MCF 10A (cell line): ENCODE results near the gene SLC35F4. TPM values are rescaled to one million over a fixed set of nuclear protein-coding genes. Genes with fewer than 3 reads are reported as not detected.

Experiments
- BruUV-seq: library from RNA; stranded (reverse); fragments of 400-500 nt; replicated peaks from 2 replicates; lab custom pipeline; 2021; lab: Mats Ljungman, UMichigan
- CTCF ChIA-PET: fragments of 300-600 bp; sonication (Branson Sonifier 250); formaldehyde crosslinking; extraction: SDS; loops from one replicate; lab custom pipeline; 2021; ENCODE audit warnings: antibody characterized with exemption, inconsistent platforms; lab: Yijun Ruan, JAX
- POLR2A ChIA-PET: fragments of 300-600, 350-650 bp; sonication (Branson Sonifier 250); formaldehyde crosslinking; extraction: SDS; loops from one replicate; lab custom pipeline; 2020; ENCODE audit warnings: antibody characterized with exemption, inconsistent platforms; lab: Yijun Ruan, JAX
- DNase-seq: peaks from one replicate; pipeline ENCODE4 v3.0.0-alpha.2; 2018; ENCODE audit not compliant: unreplicated experiment
- H3K27ac Mint-ChIP-seq: one replicate; pipeline ENCODE4 v1.8.0; 2022; ENCODE audit warnings: mild to moderate bottlenecking, low read depth, mixed read lengths; ENCODE audit not compliant: unreplicated experiment
- H3K27me3 Mint-ChIP-seq: one replicate; pipeline ENCODE4 v1.8.0; 2022; ENCODE audit warnings: mixed read lengths; ENCODE audit not compliant: insufficient read depth, unreplicated experiment
- H3K36me3 Mint-ChIP-seq: one replicate; pipeline ENCODE4 v1.8.0; 2022; ENCODE audit warnings: mild to moderate bottlenecking, moderate library complexity, mixed read lengths; ENCODE audit not compliant: insufficient read depth, unreplicated experiment
- H3K4me1 Mint-ChIP-seq: one replicate; pipeline ENCODE4 v1.8.0; 2022; ENCODE audit warnings: mixed read lengths; ENCODE audit not compliant: insufficient read depth, unreplicated experiment
- H3K4me3 Mint-ChIP-seq: one replicate; pipeline ENCODE4 v1.8.0; 2022; ENCODE audit warnings: mild to moderate bottlenecking, moderate library complexity, mixed read lengths; ENCODE audit not compliant: unreplicated experiment
- H3K9me3 Mint-ChIP-seq: one replicate; pipeline ENCODE4 v1.8.0; 2022; ENCODE audit warnings: mixed read lengths; ENCODE audit not compliant: unreplicated experiment
- intact Hi-C: fragments of 100-400 bp; cut with micrococcal nuclease; formaldehyde crosslinking; loops from 2 replicates; pipeline ENCODE4 v1.14.1; 2022
- total RNA-seq: library from RNA; stranded (reverse); gene quantifications from 2 replicates; pipeline ENCODE4 v1.2.3, GENCODE V29; 2022
- TF ChIP-seq, protein P1 (sequence below): fragments of 200-600 bp; IDR thresholded peaks from one replicate; pipeline ENCODE4 v1.8.0; 2022; ENCODE audit warnings: antibody characterized with exemption, mild to moderate bottlenecking; ENCODE audit not compliant: unreplicated experiment

The SLC35F4 gene
- total RNA-seq, 1 experiment from 2014 or later, result not detected

DNA sequence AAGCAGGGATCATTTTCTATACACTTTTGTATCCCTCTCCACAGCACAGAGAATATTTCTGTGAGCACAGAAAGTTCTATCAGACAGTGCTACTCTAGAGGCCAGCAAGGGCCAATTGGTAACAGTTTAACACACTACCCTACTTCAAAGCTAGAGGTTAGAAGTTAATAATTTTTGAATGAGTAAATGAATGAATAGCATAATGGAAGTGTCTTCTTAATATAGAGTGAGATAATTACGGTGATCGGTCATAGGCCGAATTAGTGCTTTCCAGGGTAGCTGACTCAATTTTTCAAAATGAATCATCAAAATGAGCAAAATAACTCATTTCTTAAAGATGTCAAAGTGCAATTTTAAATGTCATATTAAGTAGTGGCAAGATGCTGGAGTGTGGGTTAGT, 305.2 kb downstream of the SLC35F4 start:
- BruUV-seq, result no TSS peak
- no peak for DNase-seq
- no peak overlapping the region for H3K4me3 Mint-ChIP-seq
- no peaks in the 10 kb centered on the region for H3K36me3 Mint-ChIP-seq
- ChIA-PET CTCF (interaction anchor here (1.2 kb wide), 1 partner anchor 27 kb away, joined by 6 read pairs; no protein-coding TSS in a partner anchor), POLR2A (no interaction called here)
- TF ChIP-seq, protein P1, sequence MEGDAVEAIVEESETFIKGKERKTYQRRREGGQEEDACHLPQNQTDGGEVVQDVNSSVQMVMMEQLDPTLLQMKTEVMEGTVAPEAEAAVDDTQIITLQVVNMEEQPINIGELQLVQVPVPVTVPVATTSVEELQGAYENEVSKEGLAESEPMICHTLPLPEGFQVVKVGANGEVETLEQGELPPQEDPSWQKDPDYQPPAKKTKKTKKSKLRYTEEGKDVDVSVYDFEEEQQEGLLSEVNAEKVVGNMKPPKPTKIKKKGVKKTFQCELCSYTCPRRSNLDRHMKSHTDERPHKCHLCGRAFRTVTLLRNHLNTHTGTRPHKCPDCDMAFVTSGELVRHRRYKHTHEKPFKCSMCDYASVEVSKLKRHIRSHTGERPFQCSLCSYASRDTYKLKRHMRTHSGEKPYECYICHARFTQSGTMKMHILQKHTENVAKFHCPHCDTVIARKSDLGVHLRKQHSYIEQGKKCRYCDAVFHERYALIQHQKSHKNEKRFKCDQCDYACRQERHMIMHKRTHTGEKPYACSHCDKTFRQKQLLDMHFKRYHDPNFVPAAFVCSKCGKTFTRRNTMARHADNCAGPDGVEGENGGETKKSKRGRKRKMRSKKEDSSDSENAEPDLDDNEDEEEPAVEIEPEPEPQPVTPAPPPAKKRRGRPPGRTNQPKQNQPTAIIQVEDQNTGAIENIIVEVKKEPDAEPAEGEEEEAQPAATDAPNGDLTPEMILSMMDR, result no peak
- H3K27me3 Mint-ChIP-seq, result peaks cover 11% of the 10 kb centered on the region
- no peaks in the 10 kb centered on the region for H3K9me3 Mint-ChIP-seq
- intact Hi-C loops, result no loop called here
- no peak overlapping the region for H3K27ac Mint-ChIP-seq
- no peaks in the 10 kb centered on the region for H3K4me1 Mint-ChIP-seq

DNA sequence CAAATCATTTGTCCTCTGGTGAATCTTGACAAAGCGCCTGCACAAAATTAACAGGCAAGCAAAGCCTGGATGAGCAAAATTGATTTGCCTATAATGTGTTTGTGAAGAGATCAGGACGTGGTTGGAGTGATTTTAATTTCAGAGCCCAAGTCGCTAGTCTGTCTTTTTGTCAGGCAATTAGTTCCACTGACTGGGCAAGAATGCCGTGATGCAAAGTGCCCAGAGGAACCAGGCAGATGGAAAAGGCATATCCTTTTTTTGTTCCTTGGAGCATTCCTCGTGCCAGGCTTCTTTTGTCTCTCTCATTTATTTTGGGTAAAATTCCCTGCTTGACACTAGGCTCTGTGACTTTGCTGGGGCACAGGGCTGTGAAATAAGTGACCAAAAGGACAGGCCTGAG, 306.3 kb downstream of the SLC35F4 start:
- TF ChIP-seq, protein P1, result no peak
- Mint-ChIP-seq H3K9me3 (no peaks in the 10 kb centered on the region), H3K4me3 (no peak overlapping the region), H3K27ac (no peak overlapping the region), H3K36me3 (no peaks in the 10 kb centered on the region), H3K4me1 (no peaks in the 10 kb centered on the region), H3K27me3 (peaks cover 11% of the 10 kb centered on the region)
- no TSS peak for BruUV-seq
- ChIA-PET CTCF (no interaction called here), POLR2A (interaction anchor here (1.3 kb wide), 1 partner anchor 15 kb away, joined by 4 read pairs; no protein-coding TSS in a partner anchor)
- no peak for DNase-seq
- intact Hi-C loops, result no loop called here

DNA sequence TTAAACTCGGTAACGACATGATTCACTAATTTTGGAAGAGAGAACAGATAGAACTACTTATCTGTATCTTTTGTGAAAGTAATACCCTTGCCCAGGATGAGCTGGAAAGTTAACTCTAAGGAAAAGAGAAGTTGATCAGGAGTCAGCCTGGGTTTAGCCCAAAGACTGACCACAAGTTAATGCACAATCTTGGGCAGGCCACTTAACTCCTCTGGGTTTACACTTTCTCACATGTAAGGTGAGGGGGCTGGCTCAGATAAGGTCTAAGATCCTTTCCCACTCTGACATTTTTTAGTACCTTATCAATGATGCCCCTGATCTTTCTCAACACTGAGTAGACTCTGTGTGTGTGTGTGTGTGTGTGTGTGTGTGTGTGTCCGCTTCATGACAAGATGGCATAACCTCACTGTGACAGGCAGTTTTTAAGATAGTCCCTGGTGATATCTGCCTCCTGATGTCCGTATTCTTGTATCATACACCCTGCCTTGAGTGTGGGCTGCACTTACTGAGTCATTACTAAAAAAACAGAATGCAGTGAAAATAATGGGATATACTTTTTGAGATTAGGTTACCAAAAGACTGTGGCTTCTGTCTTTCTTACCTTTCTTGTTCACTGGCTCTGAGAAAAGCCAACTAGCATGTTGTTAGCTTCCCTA, 316.0 kb downstream of the SLC35F4 start:
- H3K4me1 Mint-ChIP-seq, result no peaks in the 10 kb centered on the region
- intact Hi-C loops, result no loop called here
- CTCF ChIA-PET, result no interaction called here
- no peak overlapping the region for H3K4me3 Mint-ChIP-seq
- no TSS peak for BruUV-seq
- no peaks in the 10 kb centered on the region for H3K9me3 Mint-ChIP-seq
- TF ChIP-seq, protein P1, result no peak
- POLR2A ChIA-PET, result no interaction called here
- no peaks in the 10 kb centered on the region for H3K27me3 Mint-ChIP-seq
- no peak overlapping the region for H3K27ac Mint-ChIP-seq
- no peaks in the 10 kb centered on the region for H3K36me3 Mint-ChIP-seq
- no peak for DNase-seq

DNA sequence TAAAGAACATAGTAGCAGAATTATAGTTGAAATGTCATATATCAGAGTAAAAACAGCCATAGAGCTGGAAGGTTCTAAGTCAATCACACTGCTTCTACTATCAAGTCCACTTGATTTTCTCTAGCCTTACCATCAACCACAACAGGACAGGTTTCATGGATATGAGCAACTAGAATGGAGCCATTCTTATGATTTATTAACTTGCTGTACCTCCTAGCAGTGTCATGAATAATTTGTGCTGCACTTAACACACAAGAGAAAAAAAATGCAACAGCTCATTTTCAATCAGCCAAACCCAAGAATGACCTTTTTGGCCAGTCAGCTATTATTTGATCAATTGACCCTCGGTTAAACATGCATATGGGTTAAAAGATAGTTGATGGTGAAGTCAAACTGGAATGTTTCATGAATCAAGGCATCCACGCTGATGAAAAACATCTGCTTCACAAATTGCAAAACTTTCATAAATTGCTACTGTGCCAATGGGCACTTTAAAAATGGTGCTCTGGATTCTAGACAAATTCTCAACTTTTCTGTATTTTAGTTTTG, 316.8 kb downstream of the SLC35F4 start:
- TF ChIP-seq, protein P1, result no peak
- H3K27ac Mint-ChIP-seq, result no peak overlapping the region
- H3K4me1 Mint-ChIP-seq, result no peaks in the 10 kb centered on the region
- DNase-seq, result no peak
- no TSS peak for BruUV-seq
- H3K9me3 Mint-ChIP-seq, result no peaks in the 10 kb centered on the region
- no peaks in the 10 kb centered on the region for H3K36me3 Mint-ChIP-seq
- no peak overlapping the region for H3K4me3 Mint-ChIP-seq
- intact Hi-C loops, result no loop called here
- H3K27me3 Mint-ChIP-seq, result no peaks in the 10 kb centered on the region
- CTCF ChIA-PET, result no interaction called here
- POLR2A ChIA-PET, result no interaction called here
